ENCODE results near the gene NFATC3.

NFATC3 gene

GRCh38 chr16:68251832-68252231 lies 166.7 kb downstream of the NFATC3 start:
- DNase-seq: peak; percentile 74 to 84

GRCh38 chr16:68252383-68252782 lies 167.2 kb downstream of the NFATC3 start:
- no peak for DNase-seq

- DNase-seq: no peak
Observed at GRCh38 chr16:68253721-68254120, 168.6 kb downstream of the NFATC3 start.

GRCh38 chr16:68255712-68256111 lies 170.5 kb downstream of the NFATC3 start:
- no peak for DNase-seq

DNA sequence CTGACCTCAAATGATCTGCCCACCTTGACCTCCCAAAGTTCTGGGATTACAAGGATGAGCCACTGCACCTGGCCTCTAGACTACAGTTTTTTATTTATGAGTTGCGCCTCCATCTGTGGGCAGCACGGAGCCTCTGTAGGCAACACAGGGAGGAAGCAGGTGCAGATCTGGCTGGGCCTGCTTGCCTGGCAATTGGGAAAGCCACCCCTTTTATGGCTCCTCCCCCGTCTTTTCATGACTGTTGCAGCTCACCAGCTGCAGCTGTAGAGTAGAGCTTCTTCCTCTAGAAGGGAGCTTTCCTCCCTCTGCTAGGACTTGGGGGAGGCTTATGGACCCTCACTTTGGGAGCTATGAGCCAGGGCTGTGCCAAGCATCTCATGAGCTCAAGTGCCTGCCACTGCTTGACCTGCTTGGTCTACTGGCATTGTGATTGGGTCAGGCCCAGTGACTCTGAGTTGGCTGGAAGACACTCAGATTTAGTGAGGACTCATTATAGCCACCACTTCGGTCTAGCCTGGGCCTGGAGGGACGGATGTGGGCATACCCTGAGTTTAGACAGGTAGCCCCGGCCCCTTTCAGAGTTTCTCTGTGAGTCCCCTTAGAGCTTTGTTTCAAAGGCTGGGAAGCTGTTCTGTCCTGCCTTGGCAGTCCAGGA lies 172.2 kb downstream of the NFATC3 start:
- DNase-seq: no peak

GRCh38 chr16:68257906-68258800 lies 173.0 kb downstream of the NFATC3 start:
- no peak for DNase-seq

DNA sequence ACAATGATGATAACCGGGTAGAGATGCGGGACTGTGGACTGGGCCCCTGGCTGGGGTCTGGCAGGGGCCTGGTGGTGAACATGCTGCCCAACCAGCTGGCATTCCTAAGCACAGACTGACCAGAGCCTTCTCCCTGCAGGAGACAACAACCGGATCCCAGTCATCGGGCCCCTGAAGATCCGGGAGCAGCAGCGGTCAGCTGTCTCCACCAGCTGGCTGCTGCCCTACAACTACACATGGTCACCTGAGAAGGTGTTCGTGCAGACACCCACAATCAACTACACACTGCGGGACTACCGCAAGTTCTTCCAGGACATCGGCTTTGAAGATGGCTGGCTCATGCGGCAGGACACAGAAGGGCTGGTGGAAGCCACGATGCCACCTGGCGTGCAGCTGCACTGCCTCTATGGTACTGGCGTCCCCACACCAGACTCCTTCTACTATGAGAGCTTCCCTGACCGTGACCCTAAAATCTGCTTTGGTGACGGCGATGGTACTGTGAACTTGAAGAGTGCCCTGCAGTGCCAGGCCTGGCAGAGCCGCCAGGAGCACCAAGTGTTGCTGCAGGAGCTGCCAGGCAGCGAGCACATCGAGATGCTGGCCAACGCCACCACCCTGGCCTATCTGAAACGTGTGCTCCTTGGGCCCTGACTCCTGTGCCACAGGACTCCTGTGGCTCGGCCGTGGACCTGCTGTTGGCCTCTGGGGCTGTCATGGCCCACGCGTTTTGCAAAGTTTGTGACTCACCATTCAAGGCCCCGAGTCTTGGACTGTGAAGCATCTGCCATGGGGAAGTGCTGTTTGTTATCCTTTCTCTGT lies 174.0 kb downstream of the NFATC3 start:
- peak; percentile 40 to 45 for DNase-seq

DNA sequence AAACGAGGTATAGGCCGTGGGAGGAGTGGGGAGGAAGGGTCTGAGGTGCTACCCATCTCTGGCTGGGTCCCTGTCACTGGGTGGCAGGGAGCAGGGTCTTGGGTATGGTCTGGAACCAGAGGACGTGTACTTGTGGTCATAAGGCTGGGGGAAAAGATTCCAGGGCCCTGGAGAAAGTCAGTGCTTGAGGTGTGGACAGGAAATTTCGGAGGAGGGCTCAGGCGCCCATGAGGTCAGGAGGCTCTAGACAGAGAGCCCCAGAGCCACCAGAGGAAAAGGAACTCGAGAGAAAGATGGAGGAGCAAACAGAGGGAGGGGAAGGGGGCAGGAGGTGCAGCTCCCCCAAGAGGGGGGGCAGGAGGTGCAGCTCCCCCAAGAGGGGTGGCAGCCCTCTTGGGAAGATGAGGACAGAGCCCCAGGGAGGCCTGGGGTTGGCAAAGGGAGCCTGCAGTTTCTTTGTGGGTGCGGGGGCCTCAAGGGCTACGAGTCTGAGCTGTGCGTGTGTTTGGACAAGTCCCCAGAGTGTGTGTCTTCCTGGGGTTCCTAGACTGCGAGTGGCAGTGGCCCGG lies 178.5 kb downstream of the NFATC3 start:
- DNase-seq: no peak

DNA sequence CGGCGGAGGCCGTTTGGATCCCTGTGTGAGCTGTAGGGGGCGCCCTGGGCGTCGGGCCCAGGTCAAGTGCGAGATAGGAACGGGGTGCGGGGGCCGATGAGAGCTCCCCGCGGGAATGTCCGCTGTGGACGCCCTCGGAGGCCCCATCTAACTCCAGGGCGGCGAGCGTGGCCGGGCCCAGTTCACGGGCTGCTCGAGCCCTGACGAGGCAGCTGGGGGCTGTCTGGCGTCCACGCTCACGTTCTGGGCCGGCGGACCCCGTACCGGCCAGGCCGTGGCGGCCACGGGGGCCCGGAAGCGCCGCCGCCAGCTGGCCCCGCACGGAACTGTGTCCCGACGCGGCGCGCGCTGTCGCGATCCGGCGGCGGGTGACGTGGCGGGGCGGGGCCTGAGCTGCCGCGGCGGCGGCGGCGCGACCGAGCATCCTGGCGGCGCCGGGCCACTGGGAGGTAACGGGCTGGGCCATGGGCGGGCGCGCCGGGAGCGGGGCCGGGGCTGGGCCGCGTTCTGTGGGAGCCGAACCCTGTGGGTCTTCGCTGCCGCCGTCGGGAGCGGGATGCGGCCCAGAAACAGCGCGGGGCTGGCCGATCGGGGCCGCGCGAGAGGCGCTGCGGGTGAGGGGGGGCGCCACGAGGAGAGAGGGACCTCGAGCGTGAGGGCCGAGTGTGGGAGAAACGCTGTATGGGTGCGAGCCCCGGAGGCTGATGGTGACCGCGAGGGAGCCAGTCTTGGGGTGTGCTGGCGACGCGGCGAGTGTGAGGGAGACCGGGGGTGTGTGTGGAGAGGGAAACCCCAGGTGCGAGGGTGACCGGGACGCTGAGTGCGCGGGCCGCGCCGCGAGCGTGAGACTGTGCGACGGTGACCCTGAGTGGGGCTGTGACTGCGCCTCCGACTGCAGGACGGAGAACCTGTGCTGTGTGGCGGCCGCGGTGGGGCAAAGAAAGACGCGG lies 179.2 kb downstream of the NFATC3 start, which contains the start of gene SLC7A6:
SLC7A6 (plus strand) TSS at position 399 of the 950 bp plus-strand sequence. CDS start 10,201 bp downstream, outside the sequence.
- no peak for DNase-seq

- DNase-seq: no peak
Observed at GRCh38 chr16:68265078-68265920, 180.1 kb downstream of the NFATC3 start.

GRCh38 chr16:68267612-68268405 lies 182.6 kb downstream of the NFATC3 start:
- no peak for DNase-seq

DNA sequence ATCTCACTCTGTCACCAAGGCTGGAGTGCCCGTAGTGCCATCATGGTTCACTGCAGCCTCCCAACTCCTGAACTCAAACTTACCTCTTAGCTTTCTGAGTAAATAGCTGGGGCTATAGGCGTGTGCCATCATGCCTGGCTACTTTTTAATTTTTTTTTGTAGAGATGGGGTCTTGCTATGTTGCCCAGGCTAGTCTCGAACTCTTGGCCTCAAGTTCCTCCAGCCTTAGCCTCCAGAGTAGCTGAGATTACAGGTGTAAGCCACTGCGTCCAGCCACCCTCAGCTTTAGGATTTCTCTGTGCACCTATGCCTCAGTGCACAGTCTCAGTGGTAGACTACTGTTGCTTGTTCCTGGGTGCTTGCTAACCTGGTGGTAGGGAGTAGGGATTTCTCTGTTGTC lies 184.6 kb downstream of the NFATC3 start:
- no peak for DNase-seq

- DNase-seq: no peak
Observed at GRCh38 chr16:68270353-68270752, 185.2 kb downstream of the NFATC3 start.

- DNase-seq: no peak
Observed at GRCh38 chr16:68272507-68273209, 187.5 kb downstream of the NFATC3 start.

- DNase-seq: no peak
Observed at GRCh38 chr16:68273459-68273858, 188.3 kb downstream of the NFATC3 start.

- DNase-seq: no peak
Observed at GRCh38 chr16:68273896-68274295, 188.7 kb downstream of the NFATC3 start.

- DNase-seq: no peak
Observed at GRCh38 chr16:68274441-68274840, 189.3 kb downstream of the NFATC3 start.

- no peak for DNase-seq
Observed at GRCh38 chr16:68275611-68276191, 190.5 kb downstream of the NFATC3 start.

DNA sequence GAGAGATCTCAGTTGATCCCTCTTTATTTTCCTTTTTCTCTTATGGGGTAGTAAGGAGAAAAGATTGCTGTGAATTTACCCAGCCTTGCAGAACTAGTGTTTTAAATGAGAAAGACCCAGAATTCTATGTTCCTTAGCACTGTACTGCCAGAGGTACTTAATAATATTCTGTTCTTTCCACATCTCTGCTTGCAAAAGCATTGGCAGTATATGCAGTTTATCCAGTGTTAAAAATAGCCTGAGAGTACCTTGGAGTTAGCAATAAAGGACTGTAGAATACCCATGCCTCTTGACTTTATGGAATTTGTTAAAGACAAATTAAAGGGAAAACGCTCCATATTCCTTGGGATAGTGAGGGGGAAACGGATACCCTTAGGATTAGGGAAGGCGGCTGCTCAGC lies 191.1 kb downstream of the NFATC3 start:
- no peak for DNase-seq
